Fibroblast of upper back skin (primary cell): ENCODE measurements around the gene OR13C8.

Experiments
- DNase-seq: peaks from one replicate; pipeline ENCODE4 v3.0.0-alpha.2; 2013

OR13C8 gene

GRCh38 chr9:104617418-104617817 lies 48.5 kb downstream of the OR13C8 start:
- peak; percentile 28 for DNase-seq

- no peak for DNase-seq
Measured at GRCh38 chr9:104618104-104618503, 49.1 kb downstream of the OR13C8 start, which contains the start of gene OR13C9. TSS of gene OR13C9 (minus strand) at chr9:104618204. CDS start at chr9:104618204, 0 bp downstream.
